ENCODE results near the gene PILRB.
"Not testable (repeated sequence)": the region's sequence is repeated elsewhere in the genome, so short reads cannot be mapped to it uniquely, and the experiment has no call there.

Gene PILRB

DNA sequence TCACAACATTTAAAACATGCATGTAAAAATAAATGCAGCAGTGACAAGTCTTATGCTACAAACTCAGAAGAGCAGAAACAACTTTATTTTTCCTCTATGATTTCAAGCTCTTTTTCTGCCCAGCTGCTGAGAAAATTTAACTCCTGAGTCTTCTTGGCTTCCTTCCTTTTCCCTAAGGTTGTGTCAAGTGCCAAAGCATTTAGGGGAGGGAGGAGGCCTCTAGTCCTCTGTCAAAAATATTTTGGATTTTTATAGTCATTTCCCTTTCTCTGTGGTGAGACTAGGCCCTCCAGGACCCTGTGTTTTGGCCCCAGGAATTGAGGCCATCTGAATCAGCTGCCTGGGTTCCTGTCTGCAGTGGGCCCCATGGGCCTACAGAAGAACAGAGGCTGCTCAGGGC lies 11.0 kb upstream of the PILRB start:
- TF ChIP-seq Cebpa-rat (IDR thresholded peaks at IDR 0.05): no peak
- Histone ChIP-seq H3K4me3 (no peak overlapping the region), H4K20me1 (peaks cover 73% of the 10 kb centered on the region), H3K4me1 (peaks cover 46% of the 10 kb centered on the region), H3K9ac (peak overlapping the region; percentile 26; the same call in 1 of the 2 replicates), H3K4me2 (no peak overlapping the region), H3K27ac (no peak overlapping the region; the same call in 1 of the 2 replicates), H3K9me3 (no peaks in the 10 kb centered on the region), H3K27me3 (no peaks in the 10 kb centered on the region), H3K36me3 (peaks cover 86% of the 10 kb centered on the region)

DNA sequence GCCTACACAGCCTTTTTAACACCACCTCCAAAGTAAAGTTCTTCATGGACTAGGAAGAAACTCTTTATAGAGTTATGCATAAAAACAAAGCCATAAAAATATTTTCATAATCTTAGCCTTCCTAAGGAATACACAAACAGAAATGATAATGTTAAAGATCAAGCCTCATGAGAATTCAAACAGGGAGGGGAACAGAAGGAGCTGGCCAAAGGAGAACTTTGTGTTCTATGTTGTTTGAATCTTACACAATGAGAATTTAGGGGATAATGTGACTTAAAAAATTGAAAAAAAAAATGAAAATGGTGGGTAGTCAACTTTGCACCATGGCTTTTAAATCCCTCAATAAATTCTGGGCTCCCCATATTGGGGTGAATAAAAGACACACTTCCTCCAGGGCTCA lies 9.1 kb upstream of the PILRB start:
- peaks cover 86% of the 10 kb centered on the region for H3K36me3 ChIP-seq
- no peaks in the 10 kb centered on the region for H3K9me3 ChIP-seq
- no peak overlapping the region for H3K4me2 ChIP-seq

DNA sequence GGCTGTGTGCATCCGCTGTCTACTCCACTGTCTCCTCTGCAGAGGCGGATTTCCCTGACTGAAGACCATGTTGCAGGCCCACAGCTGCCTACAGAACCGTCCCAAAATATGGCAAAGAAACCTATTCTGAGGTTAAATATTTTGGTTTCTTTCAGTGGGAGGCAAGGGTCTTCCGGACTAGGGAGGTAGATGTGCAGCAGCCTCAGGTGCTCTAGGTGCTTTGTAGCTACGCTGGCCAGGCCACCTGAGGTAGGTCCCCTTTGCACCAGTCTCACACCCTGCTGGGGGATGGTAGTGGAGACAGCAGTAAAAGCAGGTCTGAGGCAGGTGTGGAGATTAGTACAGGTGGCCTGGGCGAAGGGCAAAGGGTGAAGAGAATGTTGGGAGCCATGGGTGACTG lies 8.2 kb upstream of the PILRB start:
- Histone ChIP-seq H3K27ac (no peak overlapping the region), H3K4me2 (no peak overlapping the region), H3K36me3 (peaks cover 92% of the 10 kb centered on the region), H3K27me3 (no peaks in the 10 kb centered on the region), H3K4me3 (no peak overlapping the region), H4K20me1 (peaks cover 59% of the 10 kb centered on the region), H3K9ac (no peak overlapping the region), H3K9me3 (no peaks in the 10 kb centered on the region), H3K4me1 (peaks cover 23% of the 10 kb centered on the region)
- no peak for TF ChIP-seq Cebpa-rat (IDR thresholded peaks at IDR 0.05)

More for the DNA sequence above, 9.1 kb upstream of the PILRB start:
- Histone ChIP-seq H3K27me3 (no peaks in the 10 kb centered on the region), H3K9ac (no peak overlapping the region), H3K4me1 (peaks cover 32% of the 10 kb centered on the region), H4K20me1 (peaks cover 60% of the 10 kb centered on the region), H3K4me3 (no peak overlapping the region), H3K27ac (no peak overlapping the region)
- TF ChIP-seq Cebpa-rat (IDR thresholded peaks at IDR 0.05): no peak

DNA sequence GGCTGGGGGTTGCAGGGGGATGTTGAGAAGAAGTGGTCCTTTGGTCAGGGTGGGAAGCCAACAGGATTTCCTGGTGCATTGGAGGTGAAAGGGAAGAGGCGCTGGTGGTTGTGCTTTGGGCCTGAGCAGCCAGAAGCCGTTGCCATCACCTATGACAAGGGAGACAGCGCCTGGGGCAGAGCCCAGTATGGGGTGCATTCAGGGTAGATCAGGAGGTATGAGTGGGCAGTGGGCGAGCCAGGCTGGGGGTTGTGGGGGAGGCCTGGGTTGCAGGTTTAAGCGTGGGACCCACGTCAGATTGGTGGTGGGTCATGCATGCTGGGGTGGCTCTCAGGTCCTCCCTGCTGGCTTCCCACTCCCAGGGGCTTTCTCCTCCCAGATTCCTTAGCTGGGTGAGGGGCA lies 6.3 kb upstream of the PILRB start:
- peaks cover 12% of the 10 kb centered on the region; the same call in 1 of the 2 replicates for H3K4me1 ChIP-seq
- peaks cover 65% of the 10 kb centered on the region for H4K20me1 ChIP-seq
- no peak overlapping the region for H3K4me3 ChIP-seq
- H3K27me3 ChIP-seq: no peaks in the 10 kb centered on the region
- peaks cover 100% of the 10 kb centered on the region for H3K36me3 ChIP-seq
- H3K4me2 ChIP-seq: 0 out of 2 replicates have a peak overlapping the region, but pooled peaks have one; percentile 9
- TF ChIP-seq Cebpa-rat (IDR thresholded peaks at IDR 0.05): no peak
- H3K9ac ChIP-seq: 0 out of 2 replicates have a peak overlapping the region, but pooled peaks have one; percentile 15
- H3K9me3 ChIP-seq: no peaks in the 10 kb centered on the region
- 0 out of 2 replicates have a peak overlapping the region, but pooled peaks have one; percentile 13 for H3K27ac ChIP-seq

DNA sequence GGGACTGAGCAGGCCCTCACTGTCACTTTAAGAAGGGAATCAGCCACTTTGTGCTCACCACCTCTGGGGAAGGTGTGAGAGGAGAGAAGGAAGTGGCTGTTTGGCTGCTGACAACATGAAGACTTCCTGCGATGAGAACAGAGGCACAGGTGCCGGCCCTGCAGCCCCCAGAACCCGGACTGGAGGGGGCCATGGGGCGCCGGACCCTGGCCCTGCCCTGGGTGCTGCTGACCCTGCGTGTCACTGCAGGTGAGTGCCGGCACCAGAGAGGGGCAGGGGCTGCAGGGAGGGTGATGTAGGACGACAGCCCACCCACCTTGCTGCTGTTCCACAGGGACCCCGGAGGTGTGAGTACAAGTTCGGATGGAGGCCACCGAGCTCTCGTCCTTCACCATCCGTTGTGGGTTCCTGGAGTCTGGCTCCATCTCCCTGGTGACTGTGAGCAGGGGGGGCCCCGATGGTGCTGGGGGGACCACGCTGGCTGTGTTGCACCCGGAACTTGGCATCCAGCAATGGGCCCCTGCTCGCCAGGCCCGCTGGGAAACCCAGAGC lies 5.6 kb upstream of the PILRB start:
- not testable (repeated sequence) for H3K9ac ChIP-seq, H3K4me3 ChIP-seq, H3K4me2 ChIP-seq, H3K27me3 ChIP-seq, H3K9me3 ChIP-seq, H3K27ac ChIP-seq
- H3K4me1 ChIP-seq: peaks cover 12% of the 10 kb centered on the region; the same call in 1 of the 2 replicates
- H3K36me3 ChIP-seq: peaks cover 100% of the 10 kb centered on the region
- peaks cover 65% of the 10 kb centered on the region for H4K20me1 ChIP-seq

- H3K9ac ChIP-seq: 0 out of 2 replicates have a peak overlapping the region, but pooled peaks have one; percentile 19
- H3K27me3 ChIP-seq: no peaks in the 10 kb centered on the region
- H3K4me3 ChIP-seq: no peak overlapping the region
- peak overlapping the region; percentile 38; the same call in 1 of the 2 replicates for H3K27ac ChIP-seq
- H3K9me3 ChIP-seq: no peaks in the 10 kb centered on the region
- H3K4me1 ChIP-seq: peaks cover 12% of the 10 kb centered on the region; the same call in 1 of the 2 replicates
- H3K36me3 ChIP-seq: peaks cover 100% of the 10 kb centered on the region
- peaks cover 64% of the 10 kb centered on the region for H4K20me1 ChIP-seq
- no peak overlapping the region for H3K4me2 ChIP-seq
- TF ChIP-seq Cebpa-rat (IDR thresholded peaks at IDR 0.05): no peak
These were observed 4.8 kb upstream of the PILRB start for GRCh38 chr7:100352984-100353684.

GRCh38 chr7:100353685-100354330 lies 4.1 kb upstream of the PILRB start:
- peaks cover 12% of the 10 kb centered on the region; the same call in 1 of the 2 replicates for H3K4me1 ChIP-seq
- peaks cover 67% of the 10 kb centered on the region for H4K20me1 ChIP-seq
- H3K36me3 ChIP-seq: peaks cover 100% of the 10 kb centered on the region
- H3K9me3 ChIP-seq: no peaks in the 10 kb centered on the region
- no peak overlapping the region for H3K4me2 ChIP-seq
- TF ChIP-seq Cebpa-rat (IDR thresholded peaks at IDR 0.05): no peak
- 0 out of 2 replicates have a peak overlapping the region, but pooled peaks have one; percentile 19 for H3K9ac ChIP-seq
- no peaks in the 10 kb centered on the region for H3K27me3 ChIP-seq
- H3K4me3 ChIP-seq: no peak overlapping the region
- H3K27ac ChIP-seq: peak overlapping the region; percentile 38; the same call in 1 of the 2 replicates

DNA sequence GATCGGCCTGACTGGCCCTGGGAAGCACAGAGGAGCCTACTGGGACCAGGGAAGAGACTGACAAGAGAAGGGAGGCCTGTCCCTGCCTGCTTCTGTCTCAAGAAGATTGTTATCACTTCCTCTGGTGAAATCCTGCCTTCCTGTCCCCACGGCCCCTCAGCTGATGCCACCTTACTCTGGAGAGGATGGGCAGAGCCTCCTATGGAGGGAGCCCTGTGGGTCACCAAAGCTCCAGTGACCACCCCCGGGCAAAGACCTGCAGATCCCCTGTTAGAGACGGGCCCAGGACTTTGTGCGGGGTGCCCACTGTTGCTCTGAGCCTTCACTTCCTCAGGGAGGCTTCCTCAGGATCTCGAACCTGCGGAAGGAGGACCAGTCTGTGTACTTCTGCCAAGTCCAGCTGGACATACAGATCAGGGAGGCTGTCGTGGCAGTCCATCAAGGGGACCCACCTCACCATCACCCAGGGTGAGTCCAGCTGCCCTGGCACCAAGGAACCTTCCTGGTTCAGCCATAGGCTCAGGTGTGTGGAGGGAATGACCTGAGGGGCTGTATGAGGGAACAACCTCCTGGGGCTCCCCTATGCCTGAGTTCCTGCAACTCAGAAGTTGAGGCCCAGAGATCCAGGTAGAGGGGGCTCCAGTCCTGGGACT lies 1.4 kb upstream of the PILRB start:
- H3K27ac ChIP-seq: 0 out of 2 replicates have a peak overlapping the region, but pooled peaks have one; percentile 13
- peaks cover 49% of the 10 kb centered on the region for H4K20me1 ChIP-seq
- H3K4me3 ChIP-seq: no peak overlapping the region
- H3K9ac ChIP-seq: peak overlapping the region; percentile 29; the same call in 1 of the 2 replicates
- H3K9me3 ChIP-seq: no peaks in the 10 kb centered on the region
- no peaks in the 10 kb centered on the region for H3K27me3 ChIP-seq
- peaks cover 8% of the 10 kb centered on the region; the same call in 1 of the 2 replicates for H3K4me1 ChIP-seq
- H3K4me2 ChIP-seq: no peak overlapping the region
- TF ChIP-seq Cebpa-rat (IDR thresholded peaks at IDR 0.05): no peak
- peaks cover 100% of the 10 kb centered on the region for H3K36me3 ChIP-seq

DNA sequence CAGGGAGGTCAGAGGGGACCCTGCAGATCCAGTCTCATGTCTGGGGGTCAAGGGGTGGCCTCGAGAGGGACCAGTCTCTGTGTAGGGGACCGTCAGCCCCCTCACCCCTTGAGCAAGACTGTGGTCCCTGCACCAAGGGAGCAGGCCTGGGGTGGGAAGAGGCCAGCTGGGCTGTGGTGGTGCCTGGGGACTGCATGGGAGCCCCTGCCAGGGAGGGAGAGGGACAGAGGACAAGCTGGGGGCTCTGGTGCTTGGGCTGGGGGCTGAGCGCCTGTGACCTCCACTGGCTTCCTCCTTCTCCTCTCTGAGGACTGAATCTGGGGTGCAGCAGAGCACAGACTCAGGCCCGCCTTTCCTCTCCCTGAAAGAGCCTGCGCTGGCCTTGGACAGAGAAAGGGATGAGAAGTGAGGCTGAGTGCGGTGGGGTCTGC lies 771 bp upstream of the PILRB start:
- Histone ChIP-seq H3K27me3 (no peaks in the 10 kb centered on the region), H3K9me3 (no peaks in the 10 kb centered on the region), H3K4me3 (no peak overlapping the region), H3K27ac (0 out of 2 replicates have a peak overlapping the region, but pooled peaks have one; percentile 13), H3K4me1 (peaks cover 4% of the 10 kb centered on the region; the same call in 1 of the 2 replicates), H3K36me3 (peaks cover 100% of the 10 kb centered on the region), H3K9ac (peak overlapping the region; percentile 29; the same call in 1 of the 2 replicates), H3K4me2 (no peak overlapping the region), H4K20me1 (peaks cover 45% of the 10 kb centered on the region)
- no peak for TF ChIP-seq Cebpa-rat (IDR thresholded peaks at IDR 0.05)

All from BLaER1 (cell line).